Measurements from ENCODE around the gene STXBP6. TPM values are rescaled to one million over a fixed set of nuclear protein-coding genes. Genes with fewer than 3 reads are reported as not detected.

Gene STXBP6
- total and polyA plus RNA-seq, 2 experiments from 2014 or later, result 19.7 to 29.0 TPM

GRCh38 chr14:24988760-24989159 is 61.2 kb downstream of the STXBP6 start:
- TF ChIP-seq ETS1 (IDR thresholded peaks at IDR 0.05) (no peak), REST (IDR thresholded peaks at IDR 0.05; ENCODE audit: unreplicated experiment) (no peak), CTCF (conservative IDR thresholded peaks at IDR 0.05; ENCODE audit: low read depth in 2 of 2) (no peak), ZNF331 (CRISPR knock-in tag; IDR thresholded peaks at IDR 0.05; ENCODE audit: low read depth) (no peak), ZNF114 (CRISPR knock-in tag; IDR thresholded peaks at IDR 0.05) (no peak), EZH2 (IDR thresholded peaks at IDR 0.05; ENCODE audit: low read depth, unreplicated experiment) (no peak), CREB1 (CRISPR knock-in tag; IDR thresholded peaks at IDR 0.05; ENCODE audit: low read depth) (no peak), STAT1 (IDR thresholded peaks at IDR 0.05; ENCODE audit: unreplicated experiment) (no peak), POLR2AphosphoS5 (IDR thresholded peaks at IDR 0.05; ENCODE audit: low read depth) (no peak), ZNF462 (CRISPR knock-in tag; IDR thresholded peaks at IDR 0.05) (no peak), NANOG (IDR thresholded peaks at IDR 0.05; ENCODE audit: borderline replicate concordance) (no peak), EZH2phosphoT487 (IDR thresholded peaks at IDR 0.05; ENCODE audit: unreplicated experiment) (no peak), JUNB (IDR thresholded peaks at IDR 0.05; ENCODE audit: unreplicated experiment) (no peak)
- Histone ChIP-seq H3K4me1 (ENCODE audit: insufficient read depth) (no peaks in the 10 kb centered on the region), H3F3A (replicated peaks; ENCODE audit: low read depth) (no peaks in the 10 kb centered on the region), H3K27me3 (ENCODE audit: insufficient read depth) (no peaks in the 10 kb centered on the region), H3K4me3 (no peak overlapping the region), H3K27ac (ENCODE audit: low read depth) (no peak overlapping the region), H3K4me2 (no peak overlapping the region), H4K20me1 (replicated peaks; ENCODE audit: insufficient read depth) (0 out of 2 replicates have a peak, but pooled peaks cover 3% of the 10 kb centered on the region), H3K9me2 (ENCODE audit: insufficient read depth) (no peaks in the 10 kb centered on the region), H2AFZ (no peak overlapping the region), H3K79me2 (replicated peaks; ENCODE audit: insufficient read depth) (no peaks in the 10 kb centered on the region; the same call in 1 of the 2 replicates), H3K36me3 (ENCODE audit: insufficient read depth) (no peaks in the 10 kb centered on the region)
- H3K27ac Mint-ChIP-seq, result no peak overlapping the region
- H3K4me3 Mint-ChIP-seq, result no peak overlapping the region
- H3K27me3 Mint-ChIP-seq (ENCODE audit: insufficient read depth, low read depth, poor library complexity), result no peaks in the 10 kb centered on the region
- no peaks in the 10 kb centered on the region; the same call in 2 of the 3 replicates for H3K9me3 Mint-ChIP-seq
- no peaks in the 10 kb centered on the region for H3K36me3 Mint-ChIP-seq (ENCODE audit: low read depth)
- H3K4me1 Mint-ChIP-seq, result peaks cover 2% of the 10 kb centered on the region; the same call in 1 of the 3 replicates
- no peak for DNase-seq (ENCODE audit: low spot score)
- no peak for ATAC-seq

All from GM23338 (cell line).